Measurements from ENCODE around the gene P2RY11. TPM values are rescaled to one million over a fixed set of nuclear protein-coding genes. Genes with fewer than 3 reads are reported as not detected.

P2RY11 gene
- total RNA-seq, 2 donors from 2014 or later, result 46.6 to 50.8 TPM

- ATAC-seq, result no peak
Measured at GRCh38 chr19:10100163-10100785, 11.2 kb upstream of the P2RY11 start.

GRCh38 chr19:10102787-10103236 is 8.7 kb upstream of the P2RY11 start:
- Mint-ChIP-seq H3K36me3 (ENCODE audit: low read depth) (no peaks in the 10 kb centered on the region), H3K4me3 (peak overlapping the region; percentile 21), H3K27ac (peak overlapping the region; percentile 99), H3K4me1 (peaks cover 55% of the 10 kb centered on the region), H3K27me3 (no peaks in the 10 kb centered on the region)
- H3K9me3 ChIP-seq (ENCODE audit: control insufficient read depth, low read length, poor library complexity, severe bottlenecking), result no peaks in the 10 kb centered on the region
- DNase-seq (no peak), ATAC-seq (no peak)

More at GRCh38 chr19:10100163-10100785, 11.2 kb upstream of the P2RY11 start:
- Mint-ChIP-seq H3K36me3 (ENCODE audit: low read depth) (no peaks in the 10 kb centered on the region), H3K27ac (peak overlapping the region; percentile 99), H3K4me1 (peaks cover 41% of the 10 kb centered on the region), H3K27me3 (no peaks in the 10 kb centered on the region), H3K4me3 (no peak overlapping the region)
- no peak for DNase-seq
- no peaks in the 10 kb centered on the region for H3K9me3 ChIP-seq (ENCODE audit: control insufficient read depth, low read length, poor library complexity, severe bottlenecking)

- DNase-seq (no peak), ATAC-seq (no peak)
- peaks cover 48% of the 10 kb centered on the region for H3K4me1 Mint-ChIP-seq
- peak overlapping the region; percentile 33 for H3K4me3 Mint-ChIP-seq
- H3K36me3 Mint-ChIP-seq (ENCODE audit: low read depth), result no peaks in the 10 kb centered on the region
- no peaks in the 10 kb centered on the region for H3K27me3 Mint-ChIP-seq
- peak overlapping the region; percentile 99 for H3K27ac Mint-ChIP-seq
- H3K9me3 ChIP-seq (ENCODE audit: control insufficient read depth, low read length, poor library complexity, severe bottlenecking), result no peaks in the 10 kb centered on the region
Measured at GRCh38 chr19:10104130-10104513, 7.4 kb upstream of the P2RY11 start.

DNA sequence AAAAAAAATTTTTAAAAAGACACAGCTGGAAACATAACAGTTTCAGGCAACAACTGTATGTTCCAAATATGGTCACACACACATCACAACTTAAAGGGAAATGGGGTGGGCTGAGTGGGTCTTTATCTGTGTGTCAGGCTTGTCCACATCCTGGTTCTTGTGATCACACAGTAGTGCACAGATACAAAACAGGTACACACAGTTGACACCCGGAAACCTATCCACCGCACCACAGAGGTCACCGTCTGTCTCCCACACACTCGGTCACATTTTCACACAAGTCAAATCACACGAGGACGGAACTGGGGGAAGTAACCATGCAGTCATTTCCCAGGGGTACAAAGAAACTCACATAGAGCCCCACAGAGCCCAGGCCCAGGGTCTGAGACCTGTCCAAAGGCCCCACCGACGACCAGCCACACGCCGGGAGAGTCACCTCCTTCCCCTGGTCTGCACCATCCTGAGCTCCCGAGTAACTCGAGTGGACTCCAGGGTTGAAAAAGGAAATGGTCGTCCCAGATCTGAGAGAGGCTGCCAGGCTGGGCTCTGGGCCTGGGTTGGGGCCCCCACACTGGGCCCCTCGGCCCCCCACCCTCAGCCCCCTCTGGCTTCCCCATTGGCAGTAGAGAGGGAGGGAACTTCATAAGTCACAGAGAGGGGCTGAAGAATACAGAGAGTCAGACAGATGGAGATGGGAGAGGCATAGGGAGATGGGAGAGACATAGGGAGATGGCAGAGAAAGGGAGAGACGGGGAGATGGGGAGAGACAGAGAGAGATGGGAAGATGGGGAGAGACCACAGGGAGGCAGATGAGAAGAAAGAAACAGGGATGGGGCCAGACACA is 6.6 kb upstream of the P2RY11 start:
- Mint-ChIP-seq H3K36me3 (ENCODE audit: low read depth) (peaks cover 4% of the 10 kb centered on the region), H3K4me3 (peak overlapping the region; percentile 88), H3K4me1 (peaks cover 46% of the 10 kb centered on the region), H3K27ac (peak overlapping the region; percentile 99), H3K27me3 (no peaks in the 10 kb centered on the region)
- ATAC-seq (peak; percentile 79), DNase-seq (peak; percentile 51 to 75 (median 56))
- H3K9me3 ChIP-seq (ENCODE audit: control insufficient read depth, low read length, poor library complexity, severe bottlenecking), result no peaks in the 10 kb centered on the region

DNA sequence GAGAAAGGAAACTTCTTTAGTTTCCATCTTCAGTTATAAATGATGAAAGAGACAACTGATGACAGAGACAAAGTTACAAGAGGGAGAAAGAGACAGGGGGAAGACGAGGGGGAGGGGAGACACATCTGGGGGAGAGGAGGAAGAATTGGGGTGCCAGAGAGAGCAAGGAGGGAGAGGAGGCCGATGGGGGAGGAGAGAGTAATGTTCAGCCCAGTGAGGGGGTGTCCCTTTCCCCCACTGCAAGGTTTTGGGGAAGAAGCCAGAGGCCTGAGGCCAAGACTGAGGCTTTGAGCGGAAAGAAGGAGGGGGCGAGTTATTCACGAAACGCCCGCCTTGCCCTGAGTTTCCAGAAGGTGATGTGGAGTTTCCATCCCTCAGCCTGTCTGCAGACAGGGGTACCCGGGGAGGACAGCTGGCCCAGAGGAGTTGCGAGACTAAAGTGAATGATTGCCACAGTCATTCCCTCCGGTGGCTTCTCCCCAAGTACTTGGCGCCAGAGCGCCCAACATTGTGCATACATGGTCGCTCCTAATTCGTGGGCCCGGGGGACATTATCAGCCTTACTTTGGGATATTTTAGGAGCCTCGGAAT is 5.9 kb upstream of the P2RY11 start:
- DNase-seq (peak in 2 of 3 donors; percentile 36 to 69), ATAC-seq (peak; percentile 6)
- peak overlapping the region; percentile 99 for H3K27ac Mint-ChIP-seq
- H3K9me3 ChIP-seq (ENCODE audit: control insufficient read depth, low read length, poor library complexity, severe bottlenecking), result no peaks in the 10 kb centered on the region
- no peaks in the 10 kb centered on the region for H3K27me3 Mint-ChIP-seq
- peaks cover 44% of the 10 kb centered on the region for H3K4me1 Mint-ChIP-seq
- peaks cover 6% of the 10 kb centered on the region for H3K36me3 Mint-ChIP-seq (ENCODE audit: low read depth)
- peak overlapping the region; percentile 88 for H3K4me3 Mint-ChIP-seq

DNA sequence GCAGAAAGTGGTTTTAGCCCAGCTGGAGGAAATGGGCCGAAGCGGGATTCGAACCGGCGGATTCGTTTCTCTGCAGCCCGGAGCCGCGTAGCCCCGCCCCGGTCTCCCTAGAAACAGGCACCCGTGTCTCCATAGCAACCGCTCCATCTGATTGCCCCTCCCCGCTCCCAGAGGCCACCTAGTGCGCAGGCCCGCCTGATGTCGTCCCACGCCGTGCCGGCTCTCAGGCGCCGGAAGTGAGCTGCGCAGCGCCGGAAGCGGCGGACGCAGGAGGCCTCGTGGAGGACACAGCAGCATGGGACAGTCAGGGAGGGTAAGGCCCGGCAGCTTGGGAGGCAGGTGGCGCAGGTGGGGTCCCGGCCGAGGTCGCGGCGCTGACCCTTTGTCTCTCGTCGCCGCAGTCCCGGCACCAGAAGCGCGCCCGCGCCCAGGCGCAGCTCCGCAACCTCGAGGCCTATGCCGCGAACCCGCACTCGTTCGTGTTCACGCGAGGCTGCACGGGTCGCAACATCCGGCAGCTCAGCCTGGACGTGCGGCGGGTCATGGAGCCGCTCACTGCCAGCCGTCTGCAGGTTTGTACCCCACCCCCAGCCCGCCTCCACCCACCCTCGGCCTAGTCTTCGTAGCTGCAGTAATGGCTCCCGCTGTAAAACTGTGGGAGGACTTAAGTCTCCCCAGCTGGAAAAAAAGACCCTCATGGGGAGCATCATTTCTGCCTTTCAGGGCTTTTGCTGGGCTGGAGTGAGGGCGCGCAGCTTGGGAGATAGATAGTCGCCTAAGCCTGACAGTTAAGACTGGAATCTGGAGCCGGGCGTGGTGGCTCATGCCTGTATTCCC is 5.2 kb upstream of the P2RY11 start, which contains the start of gene PPAN:
Gene PPAN (plus strand): TSS at position 263 of the 837 bp plus-strand sequence. CDS start 33 bp downstream, at position 296.
- Mint-ChIP-seq H3K4me3 (peak within 1 kb of the TSS; percentile 88), H3K27me3 (no peaks in the 10 kb centered on the region), H3K4me1 (peaks cover 47% of the 10 kb centered on the region), H3K36me3 (ENCODE audit: low read depth) (peaks cover 7% of the 10 kb centered on the region), H3K27ac (peak within 1 kb of the TSS; percentile 99)
- H3K9me3 ChIP-seq (ENCODE audit: control insufficient read depth, low read length, poor library complexity, severe bottlenecking), result no peaks in the 10 kb centered on the region
- ATAC-seq (peak; percentile 71), DNase-seq (peak; percentile 93 to 94 (median 93))

DNA sequence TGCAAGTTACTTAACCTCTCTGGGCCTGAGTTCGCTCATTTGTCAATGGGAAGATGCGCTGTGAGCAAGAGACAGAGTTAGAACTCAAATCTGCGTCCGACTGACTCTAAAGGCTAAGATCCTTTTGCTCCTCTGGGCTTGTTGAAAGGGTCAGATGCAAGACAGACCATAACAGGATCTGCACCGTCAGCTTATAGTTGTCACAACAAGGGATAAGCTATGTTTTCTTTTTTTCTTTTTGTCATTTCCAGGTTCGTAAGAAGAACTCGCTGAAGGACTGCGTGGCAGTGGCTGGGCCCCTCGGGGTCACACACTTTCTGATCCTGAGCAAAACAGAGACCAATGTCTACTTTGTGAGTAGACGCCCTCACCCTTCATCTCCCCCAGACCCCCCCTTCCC is 4.2 kb upstream of the P2RY11 start:
- Mint-ChIP-seq H3K27me3 (no peaks in the 10 kb centered on the region), H3K4me3 (peak overlapping the region; percentile 88), H3K27ac (peak overlapping the region; percentile 99), H3K36me3 (ENCODE audit: low read depth) (peaks cover 7% of the 10 kb centered on the region), H3K4me1 (peaks cover 50% of the 10 kb centered on the region)
- ATAC-seq, result no peak
- no peaks in the 10 kb centered on the region for H3K9me3 ChIP-seq (ENCODE audit: control insufficient read depth, low read length, poor library complexity, severe bottlenecking)
- DNase-seq, result no peak

GRCh38 chr19:10107817-10108367 is 3.6 kb upstream of the P2RY11 start:
- no peaks in the 10 kb centered on the region for H3K9me3 ChIP-seq (ENCODE audit: control insufficient read depth, low read length, poor library complexity, severe bottlenecking)
- ATAC-seq (no peak), DNase-seq (no peak)
- H3K4me3 Mint-ChIP-seq, result peak overlapping the region; percentile 88
- H3K36me3 Mint-ChIP-seq (ENCODE audit: low read depth), result peaks cover 7% of the 10 kb centered on the region
- no peaks in the 10 kb centered on the region for H3K27me3 Mint-ChIP-seq
- peaks cover 50% of the 10 kb centered on the region for H3K4me1 Mint-ChIP-seq
- peak overlapping the region; percentile 99 for H3K27ac Mint-ChIP-seq

DNA sequence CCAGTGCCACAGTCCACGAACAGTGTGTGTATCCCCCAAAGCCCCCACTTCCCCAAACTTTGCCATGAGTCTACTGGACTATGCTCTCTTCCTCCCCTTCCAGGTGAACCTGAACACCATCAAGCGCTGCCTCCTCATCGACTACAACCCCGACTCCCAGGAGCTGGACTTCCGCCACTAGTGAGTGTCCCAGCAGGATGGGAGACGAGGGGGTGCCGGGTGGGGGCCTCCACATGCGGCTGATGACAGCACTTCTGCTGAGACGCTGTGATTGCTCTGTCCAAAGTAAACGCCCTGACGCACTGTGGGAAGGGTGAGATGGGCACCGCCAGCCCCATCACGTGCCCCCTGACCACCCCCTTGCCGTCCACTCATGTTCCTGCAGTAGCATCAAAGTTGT is 2.0 kb upstream of the P2RY11 start:
- Mint-ChIP-seq H3K27me3 (no peaks in the 10 kb centered on the region), H3K36me3 (ENCODE audit: low read depth) (peaks cover 7% of the 10 kb centered on the region), H3K4me1 (peaks cover 49% of the 10 kb centered on the region), H3K27ac (peak overlapping the region; percentile 97), H3K4me3 (peak overlapping the region; percentile 5)
- no peaks in the 10 kb centered on the region for H3K9me3 ChIP-seq (ENCODE audit: control insufficient read depth, low read length, poor library complexity, severe bottlenecking)
- ATAC-seq (no peak), DNase-seq (no peak)

DNA sequence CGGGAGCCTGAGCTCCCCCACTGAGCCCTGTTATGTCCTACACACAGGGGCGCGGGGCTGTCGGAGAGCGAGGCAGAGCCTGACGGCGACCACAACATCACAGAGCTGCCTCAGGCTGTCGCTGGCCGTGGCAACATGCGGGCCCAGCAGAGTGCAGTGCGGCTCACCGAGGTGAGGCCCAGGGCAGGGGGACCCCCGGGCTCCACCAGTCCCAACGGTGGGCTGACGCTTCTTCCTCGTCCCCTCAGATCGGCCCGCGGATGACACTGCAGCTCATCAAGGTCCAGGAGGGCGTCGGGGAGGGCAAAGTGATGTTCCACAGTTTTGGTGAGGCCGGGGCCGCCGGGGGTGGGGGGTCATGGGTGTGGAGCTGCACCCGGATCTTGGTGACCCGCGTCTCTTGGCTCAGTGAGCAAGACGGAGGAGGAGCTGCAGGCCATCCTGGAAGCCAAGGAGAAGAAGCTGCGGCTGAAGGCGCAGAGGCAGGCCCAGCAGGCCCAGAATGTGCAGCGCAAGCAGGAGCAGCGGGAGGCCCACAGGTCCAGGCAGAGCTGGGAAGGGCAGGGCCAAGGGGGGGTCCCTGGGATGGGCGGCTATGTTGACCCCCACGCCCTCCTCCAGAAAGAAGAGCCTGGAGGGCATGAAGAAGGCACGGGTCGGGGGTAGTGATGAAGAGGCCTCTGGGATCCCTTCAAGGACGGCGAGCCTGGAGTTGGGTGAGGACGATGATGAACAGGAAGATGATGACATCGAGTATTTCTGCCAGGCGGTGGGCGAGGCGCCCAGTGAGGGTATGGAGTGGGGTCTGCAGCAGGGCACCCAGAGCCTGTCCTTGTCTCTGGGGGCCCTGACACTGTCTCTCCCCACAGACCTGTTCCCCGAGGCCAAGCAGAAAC is 1.2 kb upstream of the P2RY11 start:
- peak overlapping the region; percentile 97 for H3K27ac Mint-ChIP-seq
- ATAC-seq, result no peak
- no peak for DNase-seq
- peaks cover 9% of the 10 kb centered on the region for H3K36me3 Mint-ChIP-seq (ENCODE audit: low read depth)
- H3K27me3 Mint-ChIP-seq, result no peaks in the 10 kb centered on the region
- H3K9me3 ChIP-seq (ENCODE audit: control insufficient read depth, low read length, poor library complexity, severe bottlenecking), result no peaks in the 10 kb centered on the region
- peak overlapping the region; percentile 81 for H3K4me3 Mint-ChIP-seq
- H3K4me1 Mint-ChIP-seq, result peaks cover 41% of the 10 kb centered on the region

DNA sequence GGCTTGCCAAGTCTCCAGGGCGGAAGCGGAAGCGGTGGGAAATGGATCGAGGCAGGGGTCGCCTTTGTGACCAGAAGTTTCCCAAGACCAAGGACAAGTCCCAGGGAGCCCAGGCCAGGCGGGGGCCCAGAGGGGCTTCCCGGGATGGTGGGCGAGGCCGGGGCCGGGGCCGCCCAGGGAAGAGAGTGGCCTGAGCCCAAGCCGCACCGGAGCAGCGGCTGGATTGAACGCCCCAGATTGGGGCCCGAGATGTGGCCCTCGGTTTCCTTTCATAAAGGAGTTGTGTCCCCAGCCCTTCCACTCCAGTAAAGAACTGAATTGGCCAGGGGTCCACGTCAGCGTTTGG is 548 bp upstream of the P2RY11 start:
- H3K9me3 ChIP-seq (ENCODE audit: control insufficient read depth, low read length, poor library complexity, severe bottlenecking), result no peaks in the 10 kb centered on the region
- H3K27ac Mint-ChIP-seq, result peak overlapping the region; percentile 97
- no peak for ATAC-seq
- H3K4me1 Mint-ChIP-seq, result peaks cover 37% of the 10 kb centered on the region
- peaks cover 9% of the 10 kb centered on the region for H3K36me3 Mint-ChIP-seq (ENCODE audit: low read depth)
- no peaks in the 10 kb centered on the region for H3K27me3 Mint-ChIP-seq
- no peak for DNase-seq
- peak overlapping the region; percentile 81 for H3K4me3 Mint-ChIP-seq

Data from T-helper 17 cell (primary cell).